ENCODE measurements around the gene UBAC2.

UBAC2 gene

GRCh38 chr13:99313501-99313900 lies 112.8 kb downstream of the UBAC2 start:
- no peak for DNase-seq (ENCODE audit: low spot score)

- no peak for DNase-seq (ENCODE audit: low spot score)
Observed at GRCh38 chr13:99313941-99314340, 113.3 kb downstream of the UBAC2 start.

GRCh38 chr13:99314640-99315176 lies 114.1 kb downstream of the UBAC2 start:
- DNase-seq (ENCODE audit: low spot score) = no peak

GRCh38 chr13:99315186-99315585 lies 114.5 kb downstream of the UBAC2 start:
- DNase-seq (ENCODE audit: low spot score) = no peak

GRCh38 chr13:99316224-99316623 lies 115.6 kb downstream of the UBAC2 start:
- DNase-seq (ENCODE audit: low spot score) = no peak

- DNase-seq (ENCODE audit: low spot score) = no peak
Observed at GRCh38 chr13:99316657-99317256, 116.1 kb downstream of the UBAC2 start.

- DNase-seq (ENCODE audit: low spot score) = no peak
Observed at GRCh38 chr13:99320693-99321481, 120.2 kb downstream of the UBAC2 start.

GRCh38 chr13:99321709-99322108 lies 121.1 kb downstream of the UBAC2 start:
- DNase-seq (ENCODE audit: low spot score) = no peak

- DNase-seq (ENCODE audit: low spot score) = no peak
Observed at GRCh38 chr13:99322297-99323103, 121.8 kb downstream of the UBAC2 start.

GRCh38 chr13:99323488-99323887 lies 122.8 kb downstream of the UBAC2 start:
- DNase-seq (ENCODE audit: low spot score) = no peak

- DNase-seq (ENCODE audit: low spot score) = no peak
Observed at GRCh38 chr13:99326012-99326411, 125.4 kb downstream of the UBAC2 start.

GRCh38 chr13:99327126-99327525 lies 126.5 kb downstream of the UBAC2 start:
- no peak for DNase-seq (ENCODE audit: low spot score)

GRCh38 chr13:99327761-99328160 lies 127.1 kb downstream of the UBAC2 start:
- DNase-seq (ENCODE audit: low spot score) = no peak

GRCh38 chr13:99329477-99329876 lies 128.8 kb downstream of the UBAC2 start:
- no peak for DNase-seq (ENCODE audit: low spot score)

GRCh38 chr13:99330942-99331341 lies 130.3 kb downstream of the UBAC2 start:
- no peak for DNase-seq (ENCODE audit: low spot score)

GRCh38 chr13:99331881-99332293 lies 131.2 kb downstream of the UBAC2 start:
- no peak for DNase-seq (ENCODE audit: low spot score)

GRCh38 chr13:99332456-99332855 lies 131.8 kb downstream of the UBAC2 start:
- no peak for DNase-seq (ENCODE audit: low spot score)

- no peak for DNase-seq (ENCODE audit: low spot score)
Observed at GRCh38 chr13:99334221-99334620, 133.6 kb downstream of the UBAC2 start.

GRCh38 chr13:99335087-99335486 lies 134.4 kb downstream of the UBAC2 start:
- no peak for DNase-seq (ENCODE audit: low spot score)

- no peak for DNase-seq (ENCODE audit: low spot score)
Observed at GRCh38 chr13:99335603-99336002, 134.9 kb downstream of the UBAC2 start.

- DNase-seq (ENCODE audit: low spot score) = no peak
Observed at GRCh38 chr13:99339230-99339721, 138.6 kb downstream of the UBAC2 start.

GRCh38 chr13:99339736-99340397 lies 139.2 kb downstream of the UBAC2 start:
- no peak for DNase-seq (ENCODE audit: low spot score)

Data from ecto neural progenitor cell (in vitro differentiated cells).